Measurements from ENCODE around the gene GRID1. TPM values are rescaled to one million over a fixed set of nuclear protein-coding genes. Genes with fewer than 3 reads are reported as not detected.

Gene GRID1
- total RNA-seq, 1 experiment from 2014 or later, result 5.6 TPM

- Histone ChIP-seq H2AFZ (ENCODE audit: low read depth, low read length, poor library complexity, severe bottlenecking) (no peak overlapping the region), H3K27ac (ENCODE audit: low read depth, low read length) (no peak overlapping the region), H3K4me3 (replicated peaks in 1 of 2; ENCODE audit: low read depth in 1 of 2, low read length in 2 of 2) (no peak overlapping the region), H4K20me1 (ENCODE audit: insufficient read depth) (no peaks in the 10 kb centered on the region), H3K79me2 (ENCODE audit: insufficient read depth, low read length) (no peaks in the 10 kb centered on the region), H3K4me1 (ENCODE audit: control insufficient read depth in 1 of 2, insufficient read depth in 2 of 2, low read length in 2 of 2) (0 out of 4 replicates have a peak, but pooled peaks cover 0 to 3% of the 10 kb centered on the region in 2 experiments), H3K9me3 (ENCODE audit: control insufficient read depth in 1 of 2, insufficient read depth in 1 of 2, low read depth in 1 of 2, low read length in 2 of 2) (no peaks in the 10 kb centered on the region), H3K4me2 (ENCODE audit: low read length) (no peak overlapping the region), H3K36me3 (ENCODE audit: control insufficient read depth in 1 of 2, insufficient read depth in 2 of 2, low read length in 2 of 2) (no peaks in the 10 kb centered on the region), H3K9ac (ENCODE audit: low read length) (no peak overlapping the region), H3K27me3 (ENCODE audit: insufficient read depth, low read length) (no peaks in the 10 kb centered on the region), H3K9me2 (ENCODE audit: insufficient read depth) (no peaks in the 10 kb centered on the region)
- no TSS peak for BruUV-seq (replicated peaks)
- no peak for DNase-seq (ENCODE audit: low read depth, low spot score)
- ChIA-PET POLR2A (no interaction called here), CTCF (no interaction called here), RAD21 (ENCODE audit: low non-redundant PET in 1 of 2, low total read pairs in 2 of 2, uncharacterized antibody in 2 of 2, unreplicated experiment in 2 of 2) (no interaction called here)
- ATAC-seq, result no peak
- intact Hi-C loops (cut with micrococcal nuclease), result no loop called here
- TF ChIP-seq CEBPB (IDR thresholded peaks at IDR 0.05; ENCODE audit: low read depth) (no peak), CBX3 (IDR thresholded peaks at IDR 0.05; ENCODE audit: low read depth) (no peak), JUND (IDR thresholded peaks at IDR 0.05) (no peak), YY1 (IDR thresholded peaks at IDR 0.05; ENCODE audit: extremely low read depth, insufficient replicate concordance, low read depth, low read length) (no peak), ZBTB33 (IDR thresholded peaks at IDR 0.05; ENCODE audit: extremely low read depth, insufficient replicate concordance, low read length) (no peak), POLR2AphosphoS5 (IDR thresholded peaks at IDR 0.05; ENCODE audit: low read depth, low read length) (no peak), TCF7L2 (IDR thresholded peaks at IDR 0.05; ENCODE audit: borderline replicate concordance, extremely low read depth, insufficient read depth, insufficient read length) (no peak), EZH2 (IDR thresholded peaks at IDR 0.05) (no peak), SP1 (IDR thresholded peaks at IDR 0.05; ENCODE audit: low read depth) (no peak), RAD21 (IDR thresholded peaks at IDR 0.05; ENCODE audit: low read depth) (no peak), SRF (IDR thresholded peaks at IDR 0.05; ENCODE audit: low read depth) (no peak)
Observed at GRCh38 chr10:86192691-86193090, 173.9 kb downstream of the GRID1 start.

Data from HCT116 (cell line).